LNCaP clone FGC (cell line): ENCODE results near the gene TOLLIP.
"Not testable (repeated sequence)": the region's sequence is repeated elsewhere in the genome, so short reads cannot be mapped to it uniquely, and the experiment has no call there.

Experiments used
- DNase-seq: peaks from one replicate; pipeline ENCODE4 v3.0.0-alpha.2; 2011; ENCODE audit warnings: low read depth
- H3K4me3 ChIP-seq: 2 replicates; pipeline ENCODE4 v1.5.1; 2011; ENCODE audit warnings: mild to moderate bottlenecking, low read depth, low read length, control low read depth
- TF ChIP-seq, protein P1 (sequence below): IDR thresholded peaks from 2 replicates; pipeline ENCODE4 v1.5.1; 2012; ENCODE audit warnings: mild to moderate bottlenecking; ENCODE audit not compliant: control insufficient read depth, insufficient read depth; ENCODE audit errors: extremely low read depth

The TOLLIP gene

DNA sequence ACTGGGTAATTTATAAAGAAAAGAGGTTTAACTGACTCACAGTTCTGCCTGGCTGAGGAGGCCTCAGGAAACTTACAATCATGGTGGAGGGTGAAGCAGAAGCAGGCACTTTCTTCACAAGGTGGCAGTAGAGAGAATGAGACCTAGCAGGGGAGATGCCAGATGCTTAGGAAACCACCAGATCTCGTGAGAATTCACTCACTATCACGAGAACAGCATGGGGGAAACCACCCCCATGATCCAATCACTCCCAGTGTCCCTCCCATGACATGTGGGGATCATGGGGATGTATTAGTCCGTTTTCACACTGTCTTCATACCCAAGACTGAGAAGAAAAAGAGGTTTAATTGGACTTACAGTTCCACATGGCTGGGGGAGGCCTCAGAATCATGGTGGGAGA lies 45.0 kb downstream of the TOLLIP start:
- H3K4me3 ChIP-seq: not testable (repeated sequence)
- DNase-seq: peak; percentile 33
- TF ChIP-seq, protein P1, sequence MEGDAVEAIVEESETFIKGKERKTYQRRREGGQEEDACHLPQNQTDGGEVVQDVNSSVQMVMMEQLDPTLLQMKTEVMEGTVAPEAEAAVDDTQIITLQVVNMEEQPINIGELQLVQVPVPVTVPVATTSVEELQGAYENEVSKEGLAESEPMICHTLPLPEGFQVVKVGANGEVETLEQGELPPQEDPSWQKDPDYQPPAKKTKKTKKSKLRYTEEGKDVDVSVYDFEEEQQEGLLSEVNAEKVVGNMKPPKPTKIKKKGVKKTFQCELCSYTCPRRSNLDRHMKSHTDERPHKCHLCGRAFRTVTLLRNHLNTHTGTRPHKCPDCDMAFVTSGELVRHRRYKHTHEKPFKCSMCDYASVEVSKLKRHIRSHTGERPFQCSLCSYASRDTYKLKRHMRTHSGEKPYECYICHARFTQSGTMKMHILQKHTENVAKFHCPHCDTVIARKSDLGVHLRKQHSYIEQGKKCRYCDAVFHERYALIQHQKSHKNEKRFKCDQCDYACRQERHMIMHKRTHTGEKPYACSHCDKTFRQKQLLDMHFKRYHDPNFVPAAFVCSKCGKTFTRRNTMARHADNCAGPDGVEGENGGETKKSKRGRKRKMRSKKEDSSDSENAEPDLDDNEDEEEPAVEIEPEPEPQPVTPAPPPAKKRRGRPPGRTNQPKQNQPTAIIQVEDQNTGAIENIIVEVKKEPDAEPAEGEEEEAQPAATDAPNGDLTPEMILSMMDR: peak; percentile 48

DNA sequence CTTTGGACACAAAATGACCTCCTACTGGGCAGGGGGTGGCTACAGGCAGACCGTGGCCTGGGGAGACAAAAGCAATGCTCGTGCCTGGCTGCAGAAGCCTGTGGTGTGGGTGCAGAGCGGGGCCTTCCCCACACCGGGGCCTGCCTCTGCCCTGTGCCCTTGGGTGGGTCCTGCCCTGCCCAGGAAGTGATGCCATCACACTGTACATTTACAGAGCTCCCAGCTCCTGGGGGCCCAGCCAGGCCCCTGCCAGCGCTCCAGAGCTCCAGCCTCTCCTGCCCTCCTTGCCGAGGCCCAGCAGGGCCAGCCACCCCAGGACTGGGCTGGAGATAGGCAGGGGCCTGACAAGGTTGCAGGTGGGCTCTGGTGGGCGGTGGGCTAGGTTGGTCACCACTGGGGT lies 46.4 kb downstream of the TOLLIP start:
- H3K4me3 ChIP-seq: peak overlapping the region; percentile 75
- DNase-seq: no peak
- TF ChIP-seq, protein P1: no peak

DNA sequence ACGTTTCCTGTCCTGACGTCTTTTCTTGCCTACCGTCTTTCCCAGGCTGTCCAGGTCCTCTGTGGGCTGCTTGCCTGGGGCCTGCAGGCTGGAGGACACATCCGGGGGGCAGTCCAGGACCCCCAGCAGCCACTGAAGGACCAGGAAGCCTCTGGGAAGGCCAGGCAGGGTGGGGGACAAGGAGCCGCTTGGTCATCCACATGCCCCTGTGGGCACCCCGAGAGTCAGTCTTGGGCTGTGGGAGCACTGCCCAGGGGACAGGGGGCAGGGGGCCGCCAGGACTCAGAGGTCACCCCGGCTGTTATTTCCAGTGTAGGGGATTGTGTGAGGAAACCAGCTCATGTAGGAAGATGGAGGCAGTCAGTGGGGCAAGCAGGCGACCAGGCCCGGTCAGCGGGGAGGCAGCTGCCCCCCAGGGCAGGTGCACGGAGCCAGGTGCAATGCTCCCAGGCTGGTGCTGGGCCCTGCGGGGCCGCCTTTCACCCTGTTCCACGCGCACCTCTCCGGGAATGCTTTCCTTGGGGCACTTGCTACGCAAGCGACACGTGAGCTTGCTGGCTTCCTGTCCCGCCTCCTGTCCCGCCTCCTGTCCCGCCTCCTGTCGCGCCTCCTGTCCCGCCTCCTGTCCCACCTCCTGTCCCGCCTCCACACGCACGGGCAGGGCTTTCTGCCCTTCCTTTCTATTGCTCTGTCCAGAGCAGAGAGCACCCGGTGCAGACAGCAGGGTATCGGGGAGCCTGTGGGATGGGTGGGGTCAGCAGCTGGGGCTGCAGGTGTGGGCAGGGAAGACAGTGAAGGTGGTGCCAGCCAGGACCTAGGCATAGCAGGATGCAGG lies 47.0 kb downstream of the TOLLIP start:
- DNase-seq: peak; percentile 75
- TF ChIP-seq, protein P1: no peak
- peak overlapping the region; percentile 75 for H3K4me3 ChIP-seq

DNA sequence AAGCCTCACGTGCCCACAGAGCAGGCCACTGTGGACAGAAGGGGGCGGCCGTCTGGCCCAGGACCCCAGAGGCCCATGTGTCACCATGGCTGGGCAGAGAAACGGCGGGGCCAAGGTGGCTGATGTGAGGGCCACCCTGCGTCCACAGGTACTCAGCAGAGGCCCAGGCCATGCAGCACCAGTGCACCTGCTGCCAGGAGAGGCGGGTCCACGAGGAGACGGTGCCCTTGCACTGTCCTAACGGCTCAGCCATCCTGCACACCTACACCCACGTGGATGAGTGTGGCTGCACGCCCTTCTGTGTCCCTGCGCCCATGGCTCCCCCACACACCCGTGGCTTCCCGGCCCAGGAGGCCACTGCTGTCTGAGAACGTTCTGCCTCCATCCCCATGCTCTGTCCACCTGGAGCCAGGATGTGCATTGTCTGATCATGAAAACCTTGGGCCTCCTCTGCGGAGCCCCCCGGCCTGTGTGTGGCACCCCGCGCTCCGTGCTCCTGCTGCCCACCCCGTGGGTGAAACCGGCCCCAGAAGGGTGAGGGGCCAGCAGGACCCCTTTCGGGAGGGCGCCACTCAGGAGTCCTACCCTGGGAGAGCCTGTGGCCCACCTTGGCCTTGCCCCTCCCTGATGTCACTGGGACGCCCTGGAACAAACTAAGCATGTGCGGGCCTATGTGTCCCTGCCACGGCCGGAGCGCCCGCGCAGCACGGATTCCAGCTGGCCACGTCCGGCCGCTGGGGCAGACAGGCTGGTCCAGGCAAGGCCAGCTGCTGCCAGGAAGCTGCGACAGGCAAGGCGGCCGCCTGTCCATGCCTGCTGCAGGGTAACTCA lies 48.0 kb downstream of the TOLLIP start:
- TF ChIP-seq, protein P1: no peak
- DNase-seq: no peak
- peak overlapping the region; percentile 75 for H3K4me3 ChIP-seq

DNA sequence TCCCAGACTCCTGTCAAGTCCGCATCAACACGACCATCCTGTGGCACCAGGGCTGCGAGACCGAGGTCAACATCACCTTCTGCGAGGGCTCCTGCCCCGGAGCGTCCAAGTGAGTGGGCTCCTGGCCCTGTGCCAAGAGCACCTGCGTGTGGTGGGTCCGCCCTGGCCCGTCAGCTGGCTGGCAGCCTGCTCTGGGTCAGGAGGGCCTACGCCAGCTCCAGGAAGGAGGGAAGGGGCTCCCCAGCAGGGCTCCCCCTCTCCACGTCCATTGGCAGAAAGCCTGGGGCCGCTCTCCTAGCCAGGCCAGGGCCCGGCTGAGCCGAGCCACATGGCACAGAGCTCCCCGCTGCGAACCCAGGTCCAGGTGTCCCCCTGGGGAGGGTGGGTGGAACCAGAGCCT lies 48.8 kb downstream of the TOLLIP start:
- no peak overlapping the region for H3K4me3 ChIP-seq
- TF ChIP-seq, protein P1: no peak
- no peak for DNase-seq

DNA sequence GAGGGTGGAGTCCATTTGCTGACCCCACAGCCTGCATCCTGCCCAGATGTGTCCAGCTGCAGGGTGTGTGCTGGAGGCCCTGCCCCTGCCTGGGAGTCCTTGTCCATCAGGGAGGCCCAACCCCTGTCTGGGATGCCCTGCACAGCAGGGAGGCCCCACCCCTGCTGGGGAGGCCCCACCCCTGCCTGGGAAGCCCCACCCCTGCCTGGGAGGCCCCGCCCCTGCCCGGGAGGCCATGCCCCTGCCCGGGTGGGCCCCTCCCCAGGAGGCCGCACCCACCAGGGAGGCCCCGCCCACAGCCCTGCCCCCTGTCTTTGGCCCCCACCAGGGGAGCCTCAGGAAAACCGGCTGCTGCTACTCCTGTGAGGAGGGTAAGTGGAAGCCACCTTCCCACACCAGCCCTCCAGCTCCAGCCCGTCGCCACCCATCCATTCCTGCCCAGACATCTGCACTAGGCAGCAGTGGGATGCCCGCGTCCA lies 49.4 kb downstream of the TOLLIP start:
- DNase-seq: no peak
- H3K4me3 ChIP-seq: no peak overlapping the region
- TF ChIP-seq, protein P1: no peak
